HG03064 (cell line): ENCODE data around the gene SF3A1.

Source experiments
- ATAC-seq: cut with Tn5 transposase; IDR thresholded peaks from one replicate; pipeline ENCODE4 v1.9.1; 2021; ENCODE audit warnings: low read depth; ENCODE audit not compliant: unreplicated experiment

SF3A1 gene

GRCh38 chr22:30289141-30289979, 67.3 kb downstream of the SF3A1 start, which contains the start of gene CASTOR1:
Gene CASTOR1 (minus strand): TSS chr22:30289505. CDS start chr22:30289497, 8 bp downstream.
- ATAC-seq, result peak; percentile 56

- no peak for ATAC-seq
Observed at GRCh38 chr22:30288419-30289140, 68.1 kb downstream of the SF3A1 start.

GRCh38 chr22:30287648-30288418, 68.9 kb downstream of the SF3A1 start:
- ATAC-seq, result no peak

- no peak for ATAC-seq
Observed at GRCh38 chr22:30286813-30287647, 69.7 kb downstream of the SF3A1 start.

- no peak for ATAC-seq
Observed at GRCh38 chr22:30286331-30286730, 70.4 kb downstream of the SF3A1 start.

- no peak for ATAC-seq
Observed at GRCh38 chr22:30285846-30286200, 70.9 kb downstream of the SF3A1 start.

- no peak for ATAC-seq
Observed at GRCh38 chr22:30285176-30285845, 71.4 kb downstream of the SF3A1 start.

GRCh38 chr22:30284666-30285065, 72.0 kb downstream of the SF3A1 start:
- ATAC-seq, result no peak

- no peak for ATAC-seq
Observed at GRCh38 chr22:30284172-30284571, 72.5 kb downstream of the SF3A1 start.

- ATAC-seq, result no peak
Observed at GRCh38 chr22:30283342-30283741, 73.4 kb downstream of the SF3A1 start.

GRCh38 chr22:30282616-30283046, 74.1 kb downstream of the SF3A1 start:
- no peak for ATAC-seq
